Retinal pigment epithelial cell (primary cell): Measurements from ENCODE around the gene VPS13D.

Source experiments
- DNase-seq: peaks from one replicate; pipeline ENCODE4 v3.0.0-alpha.2; 2010; ENCODE audit warnings: low read depth
- H3K4me3 ChIP-seq: 2 replicates; pipeline ENCODE4 v1.5.1; 2011; ENCODE audit warnings: mild to moderate bottlenecking, low read length, control low read depth, moderate library complexity
- CTCF ChIP-seq: conservative IDR thresholded peaks from 2 replicates; pipeline ENCODE4 v1.5.1; 2011; ENCODE audit warnings: low read depth, low read length, control low read depth, inconsistent platforms

The VPS13D gene

GRCh38 chr1:12333036-12333785 is 103.4 kb downstream of the VPS13D start:
- no peak for TF ChIP-seq CTCF
- no peak overlapping the region for H3K4me3 ChIP-seq

GRCh38 chr1:12335815-12336214 is 106.0 kb downstream of the VPS13D start:
- no peak for TF ChIP-seq CTCF
- DNase-seq: no peak
- H3K4me3 ChIP-seq: no peak overlapping the region

More at GRCh38 chr1:12333036-12333785, 103.4 kb downstream of the VPS13D start:
- no peak for DNase-seq

- no peak for TF ChIP-seq CTCF
- no peak for DNase-seq
- H3K4me3 ChIP-seq: no peak overlapping the region
These were observed 106.6 kb downstream of the VPS13D start for GRCh38 chr1:12336413-12336812.

- no peak overlapping the region for H3K4me3 ChIP-seq
- no peak for DNase-seq
- TF ChIP-seq CTCF: no peak
These were observed 108.2 kb downstream of the VPS13D start for GRCh38 chr1:12338017-12338416.

GRCh38 chr1:12338823-12339222 is 109.0 kb downstream of the VPS13D start:
- no peak overlapping the region for H3K4me3 ChIP-seq
- DNase-seq: no peak
- no peak for TF ChIP-seq CTCF

GRCh38 chr1:12339396-12339795 is 109.6 kb downstream of the VPS13D start:
- H3K4me3 ChIP-seq: no peak overlapping the region
- no peak for DNase-seq
- TF ChIP-seq CTCF: peak; percentile 56
